Neural cell (in vitro differentiated cells): ENCODE data around the gene FAM9C.

Source experiments
- CTCF ChIP-seq: fragments of 450-650 bp; IDR thresholded peaks from 2 replicates; pipeline ENCODE4 v1.5.1; 2014; ENCODE audit warnings: antibody characterized with exemption, mild to moderate bottlenecking, moderate library complexity; ENCODE audit not compliant: poor library complexity, severe bottlenecking
- EP300 ChIP-seq: fragments of 450-650 bp; conservative IDR thresholded peaks from 2 replicates; pipeline ENCODE4 v1.6.1; 2014; ENCODE audit warnings: antibody characterized with exemption, mild to moderate bottlenecking, moderate library complexity; ENCODE audit not compliant: poor library complexity, severe bottlenecking
- MXI1 ChIP-seq: fragments of 450-650 bp; conservative IDR thresholded peaks from 2 replicates; pipeline ENCODE4 v1.6.1; 2014; ENCODE audit warnings: antibody characterized with exemption, mild to moderate bottlenecking; ENCODE audit not compliant: poor library complexity, severe bottlenecking
- REST ChIP-seq: IDR thresholded peaks from 2 replicates; pipeline ENCODE4 v1.6.1; 2012; ENCODE audit warnings: borderline replicate concordance

GRCh38 chrX:13009844-13010243, 34.6 kb downstream of the FAM9C start:
- TF ChIP-seq MXI1 (no peak), EP300 (no peak), REST (no peak), CTCF (no peak)
